Stimulated activated memory B cell treated with anti-CD40 and anti-IgM and Interleukin-4, amounts not matched to agents 10 μg/mL and 1 μg/mL and 100 μg/mL, for 72 hours (primary cell): Measurements from ENCODE around the gene OR2J3.
"Not testable (repeated sequence)": the region's sequence is repeated elsewhere in the genome, so short reads cannot be mapped to it uniquely, and the experiment has no call there.

Source experiments
- ATAC-seq: fragments of 150-1000 bp; cut with Tn5 transposase; 2 replicates; pipeline ENCODE4 v1.10.0; 2021
- H3K27ac Mint-ChIP-seq: one replicate; pipeline ENCODE4 v1.8.0; 2022; ENCODE audit warnings: mild to moderate bottlenecking, mixed read lengths
- H3K27me3 Mint-ChIP-seq: one replicate; pipeline ENCODE4 v1.8.0; 2022; ENCODE audit warnings: mixed read lengths
- H3K36me3 Mint-ChIP-seq: one replicate; pipeline ENCODE4 v1.8.0; 2022; ENCODE audit warnings: mixed read lengths
- H3K4me1 Mint-ChIP-seq: one replicate; pipeline ENCODE4 v1.8.0; 2022; ENCODE audit warnings: mixed read lengths
- H3K4me3 Mint-ChIP-seq: one replicate; pipeline ENCODE4 v1.8.0; 2022; ENCODE audit warnings: mild to moderate bottlenecking, moderate library complexity, mixed read lengths
- H3K9me3 Mint-ChIP-seq: one replicate; pipeline ENCODE4 v1.8.0; 2022; ENCODE audit warnings: mixed read lengths

The OR2J3 gene

DNA sequence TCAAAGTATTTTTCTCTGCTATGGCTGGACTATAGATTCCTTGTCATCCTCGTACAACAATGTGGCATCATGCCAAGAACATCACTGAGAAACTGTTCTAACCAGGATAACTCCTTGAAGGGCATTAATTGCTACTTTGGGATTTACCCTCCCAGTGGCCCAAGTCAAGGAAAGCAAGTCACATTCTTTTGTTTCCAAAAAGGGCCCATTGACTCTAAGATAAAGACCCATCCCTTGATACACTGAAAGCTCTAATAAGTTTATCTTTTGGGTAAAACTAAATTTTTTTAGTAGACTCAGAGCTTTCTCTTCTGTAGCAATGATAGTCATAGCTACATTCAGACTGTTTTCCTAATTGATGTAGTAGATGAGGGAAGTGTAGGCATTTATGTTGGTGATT is at the start of gene OR2J3:
Gene OR2J3, plus strand, starts transcription at position 301 of the 400 bp plus-strand sequence. CDS start 3,833 bp downstream, outside the sequence.
- ATAC-seq = no peak
- Mint-ChIP-seq H3K36me3 (no peaks in the 10 kb centered on the region), H3K27ac (no peak within 1 kb of the TSS), H3K4me1 (no peaks in the 10 kb centered on the region), H3K4me3 (no peak within 1 kb of the TSS), H3K9me3 (peaks cover 4% of the 10 kb centered on the region), H3K27me3 (peaks cover 36% of the 10 kb centered on the region)

DNA sequence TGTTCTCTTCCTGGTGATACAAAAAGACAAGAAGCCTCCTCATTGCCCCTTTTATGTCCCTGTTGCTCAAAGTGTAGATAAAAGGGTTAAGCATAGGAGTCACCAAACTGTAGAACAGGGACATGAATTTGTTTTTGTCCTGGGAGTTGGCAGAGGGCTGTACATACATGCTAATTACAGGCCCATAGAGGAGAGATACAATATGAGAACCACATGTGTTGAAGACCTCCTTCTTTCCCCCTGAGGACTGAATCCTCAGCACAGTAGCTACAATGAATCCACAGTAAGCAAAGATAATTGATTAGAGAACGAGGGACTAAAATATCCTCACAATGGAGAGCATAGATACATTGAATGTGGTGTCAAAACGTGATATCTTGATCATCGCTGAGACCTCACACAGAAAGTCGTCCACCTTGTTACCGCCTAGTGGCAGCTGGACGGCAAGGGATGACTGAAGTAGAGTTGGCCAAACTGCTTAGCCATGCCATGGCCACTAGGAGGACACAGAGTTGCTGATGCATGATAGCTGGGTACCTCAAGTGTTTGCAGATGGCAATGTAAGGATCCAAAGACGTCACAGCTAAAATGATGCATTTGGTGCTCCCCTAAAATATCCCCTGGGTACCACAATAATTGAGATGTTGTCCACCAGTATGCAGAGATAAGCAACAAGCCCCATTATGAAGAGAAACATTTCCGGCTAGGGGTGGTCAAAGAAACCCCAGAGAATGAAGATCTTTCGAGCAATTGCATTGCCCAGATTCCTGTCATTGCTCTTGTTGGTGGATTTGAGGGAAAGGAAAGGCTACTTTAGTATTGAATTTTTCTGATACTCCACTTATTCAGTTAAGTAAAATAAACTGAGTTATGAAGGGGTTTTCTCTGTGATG is 35.8 kb upstream of the OR2J3 start:
- Mint-ChIP-seq H3K27me3 (peaks cover 30% of the 10 kb centered on the region), H3K36me3 (no peaks in the 10 kb centered on the region), H3K4me3 (no peak overlapping the region), H3K27ac (no peak overlapping the region), H3K4me1 (no peaks in the 10 kb centered on the region), H3K9me3 (no peaks in the 10 kb centered on the region)
- peak; percentile 57 for ATAC-seq

GRCh38 chr6:29079203-29079602 is 28.7 kb upstream of the OR2J3 start:
- Mint-ChIP-seq H3K27me3 (peaks cover 31% of the 10 kb centered on the region), H3K4me3 (no peak overlapping the region), H3K4me1 (no peaks in the 10 kb centered on the region), H3K27ac (no peak overlapping the region), H3K9me3 (no peaks in the 10 kb centered on the region), H3K36me3 (no peaks in the 10 kb centered on the region)
- ATAC-seq = no peak

DNA sequence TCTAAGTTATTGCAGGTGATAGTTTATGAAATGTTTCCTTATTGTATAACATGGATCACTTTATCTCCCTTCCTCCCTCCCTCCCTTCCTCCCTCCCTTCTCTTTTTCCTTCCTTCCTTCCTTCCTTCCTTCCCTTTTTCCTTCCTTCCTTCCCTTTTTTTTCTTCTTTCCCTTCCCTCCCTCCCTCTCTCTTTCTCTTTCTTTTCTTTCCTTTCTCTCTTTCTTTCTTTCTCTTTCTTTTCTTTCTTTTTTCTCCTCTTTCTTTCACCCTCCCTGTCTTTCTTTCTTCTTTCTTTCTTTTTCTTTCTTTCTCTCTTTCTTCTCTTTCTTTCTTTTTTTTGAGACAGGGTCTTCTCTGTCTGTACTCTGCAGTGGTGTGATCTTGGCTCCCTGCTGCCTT is 26.5 kb upstream of the OR2J3 start:
- H3K36me3 Mint-ChIP-seq = no peaks in the 10 kb centered on the region
- H3K9me3 Mint-ChIP-seq = no peaks in the 10 kb centered on the region
- no peak for ATAC-seq
- no peaks in the 10 kb centered on the region for H3K4me1 Mint-ChIP-seq
- H3K27me3 Mint-ChIP-seq = peaks cover 20% of the 10 kb centered on the region
- H3K27ac Mint-ChIP-seq = no peak overlapping the region
- H3K4me3 Mint-ChIP-seq = no peak overlapping the region

GRCh38 chr6:29082457-29082856 is 25.4 kb upstream of the OR2J3 start:
- H3K4me1 Mint-ChIP-seq = no peaks in the 10 kb centered on the region
- no peak for ATAC-seq
- no peaks in the 10 kb centered on the region for H3K36me3 Mint-ChIP-seq
- no peak overlapping the region for H3K4me3 Mint-ChIP-seq
- H3K27me3 Mint-ChIP-seq = peaks cover 20% of the 10 kb centered on the region
- H3K9me3 Mint-ChIP-seq = no peaks in the 10 kb centered on the region
- no peak overlapping the region for H3K27ac Mint-ChIP-seq

DNA sequence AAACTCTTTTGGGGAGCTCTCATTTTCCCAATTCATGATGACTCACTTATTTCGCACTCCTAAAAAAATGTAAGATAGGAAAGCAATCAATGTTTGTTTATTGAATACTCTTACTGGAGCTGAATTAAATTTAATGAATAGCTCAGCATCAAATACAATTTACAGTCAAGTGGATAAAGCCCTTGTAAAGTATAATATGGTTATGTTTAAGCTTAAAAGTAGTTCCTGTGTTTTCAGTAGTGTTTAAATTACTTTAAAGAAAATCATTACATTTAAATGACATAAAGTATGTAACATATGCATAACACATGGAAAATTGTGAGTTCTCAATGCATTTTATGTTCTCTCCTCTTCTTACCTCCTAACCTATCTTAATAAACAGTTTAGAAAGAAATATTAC is 20.6 kb upstream of the OR2J3 start, which contains the start of gene OR2B3:
Gene OR2B3, minus strand, starts transcription at position 101 of the 400 bp plus-strand sequence. Its CDS starts 65 bp downstream, at position 36.
- Mint-ChIP-seq H3K27ac (no peak within 1 kb of the TSS), H3K4me1 (no peaks in the 10 kb centered on the region), H3K4me3 (no peak within 1 kb of the TSS), H3K27me3 (peaks cover 25% of the 10 kb centered on the region), H3K9me3 (no peaks in the 10 kb centered on the region), H3K36me3 (no peaks in the 10 kb centered on the region)
- no peak for ATAC-seq

DNA sequence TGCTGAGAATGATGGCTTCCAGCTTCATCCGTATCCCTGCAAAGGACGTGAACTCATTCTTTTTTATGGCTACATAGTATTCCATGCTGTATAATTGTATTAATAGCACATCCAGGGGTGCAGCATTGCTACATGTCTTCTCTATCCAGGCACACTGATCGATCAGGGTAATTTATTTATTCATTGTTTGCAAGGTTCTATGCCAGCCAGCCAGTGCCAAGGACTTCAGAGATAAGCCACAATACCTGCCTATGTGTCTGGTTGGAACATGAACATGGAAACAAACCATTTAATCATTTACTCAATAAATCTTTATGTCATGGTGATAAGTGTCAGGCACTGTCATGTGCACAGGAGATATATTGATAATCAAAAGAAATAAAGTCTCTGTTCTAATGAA is 14.9 kb upstream of the OR2J3 start:
- no peak for ATAC-seq
- Mint-ChIP-seq H3K27me3 (peaks cover 25% of the 10 kb centered on the region), H3K9me3 (no peaks in the 10 kb centered on the region), H3K4me3 (no peak overlapping the region), H3K27ac (no peak overlapping the region), H3K4me1 (no peaks in the 10 kb centered on the region), H3K36me3 (no peaks in the 10 kb centered on the region)

DNA sequence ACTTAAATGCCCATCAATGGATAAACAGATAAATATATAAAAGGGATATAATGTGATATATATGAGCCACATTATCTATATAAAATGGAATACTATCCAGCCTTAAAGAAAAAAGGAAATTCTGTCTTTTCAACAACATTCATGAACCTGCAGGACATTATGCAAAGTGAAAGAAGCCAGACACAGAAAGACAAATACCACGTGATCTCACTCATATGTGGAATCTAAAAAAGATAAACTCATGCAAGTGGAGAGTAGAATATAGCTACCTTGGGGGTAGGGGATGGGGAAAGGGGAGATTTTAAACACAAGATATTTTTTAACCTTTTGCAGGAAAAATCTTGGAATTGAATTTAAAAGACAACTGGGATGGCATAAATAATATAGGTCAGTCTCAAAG is 10.1 kb upstream of the OR2J3 start:
- Mint-ChIP-seq H3K27me3 (peaks cover 9% of the 10 kb centered on the region), H3K4me1 (no peaks in the 10 kb centered on the region), H3K9me3 (no peaks in the 10 kb centered on the region), H3K27ac (no peak overlapping the region), H3K4me3 (no peak overlapping the region), H3K36me3 (no peaks in the 10 kb centered on the region)
- ATAC-seq = no peak

- no peak within 1 kb of the TSS for H3K4me3 Mint-ChIP-seq
- no peak for ATAC-seq
- H3K27me3 Mint-ChIP-seq = peaks cover 9% of the 10 kb centered on the region
- no peaks in the 10 kb centered on the region for H3K9me3 Mint-ChIP-seq
- no peak within 1 kb of the TSS for H3K27ac Mint-ChIP-seq
- no peaks in the 10 kb centered on the region for H3K4me1 Mint-ChIP-seq
- no peaks in the 10 kb centered on the region for H3K36me3 Mint-ChIP-seq
Observed at GRCh38 chr6:29099190-29099589, 8.7 kb upstream of the OR2J3 start, which contains the start of gene OR2J1. TSS of gene OR2J1 (plus strand) at chr6:29099490. CDS start at chr6:29100943, 1,453 bp downstream.

DNA sequence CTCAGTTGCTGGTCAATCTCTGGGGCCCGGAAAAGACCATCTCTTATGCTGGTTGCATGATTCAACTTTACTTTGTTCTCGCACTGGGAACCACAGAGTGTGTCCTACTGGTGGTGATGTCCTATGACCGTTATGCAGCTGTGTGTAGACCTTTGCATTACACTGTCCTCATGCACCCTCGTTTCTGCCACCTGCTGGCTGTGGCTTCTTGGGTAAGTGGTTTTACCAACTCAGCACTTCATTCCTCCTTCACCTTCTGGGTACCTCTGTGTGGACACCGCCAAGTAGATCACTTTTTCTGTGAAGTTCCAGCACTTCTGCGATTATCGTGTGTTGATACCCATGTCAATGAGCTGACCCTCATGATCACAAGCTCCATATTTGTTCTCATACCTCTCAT is 4.3 kb downstream of the OR2J3 start:
- no peaks in the 10 kb centered on the region for H3K9me3 Mint-ChIP-seq
- no peak overlapping the region for H3K4me3 Mint-ChIP-seq
- no peak overlapping the region for H3K27ac Mint-ChIP-seq
- no peaks in the 10 kb centered on the region for H3K36me3 Mint-ChIP-seq
- peak; percentile 47 for ATAC-seq
- H3K4me1 Mint-ChIP-seq = no peaks in the 10 kb centered on the region
- H3K27me3 Mint-ChIP-seq = peaks cover 40% of the 10 kb centered on the region

DNA sequence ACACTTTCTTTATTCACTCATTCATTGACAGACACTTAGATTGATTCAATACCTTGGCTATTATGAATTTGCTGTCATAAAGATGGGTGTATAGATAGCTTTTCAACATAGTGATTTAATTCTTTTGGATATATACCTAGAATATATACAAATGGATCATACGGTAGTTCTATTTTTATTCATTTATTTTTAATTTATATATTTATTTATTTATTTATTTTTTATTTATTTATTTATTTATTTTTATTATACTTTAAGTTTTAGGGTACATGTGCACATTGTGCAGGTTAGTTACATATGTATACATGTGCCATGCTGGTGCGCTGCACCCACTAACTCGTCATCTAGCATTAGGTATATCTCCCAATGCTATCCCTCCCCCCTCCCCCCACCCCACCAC is 7.1 kb downstream of the OR2J3 start:
- peaks cover 26% of the 10 kb centered on the region for H3K27me3 Mint-ChIP-seq
- not testable (repeated sequence) for H3K27ac Mint-ChIP-seq, H3K4me3 Mint-ChIP-seq, H3K36me3 Mint-ChIP-seq, H3K4me1 Mint-ChIP-seq, ATAC-seq, H3K9me3 Mint-ChIP-seq

DNA sequence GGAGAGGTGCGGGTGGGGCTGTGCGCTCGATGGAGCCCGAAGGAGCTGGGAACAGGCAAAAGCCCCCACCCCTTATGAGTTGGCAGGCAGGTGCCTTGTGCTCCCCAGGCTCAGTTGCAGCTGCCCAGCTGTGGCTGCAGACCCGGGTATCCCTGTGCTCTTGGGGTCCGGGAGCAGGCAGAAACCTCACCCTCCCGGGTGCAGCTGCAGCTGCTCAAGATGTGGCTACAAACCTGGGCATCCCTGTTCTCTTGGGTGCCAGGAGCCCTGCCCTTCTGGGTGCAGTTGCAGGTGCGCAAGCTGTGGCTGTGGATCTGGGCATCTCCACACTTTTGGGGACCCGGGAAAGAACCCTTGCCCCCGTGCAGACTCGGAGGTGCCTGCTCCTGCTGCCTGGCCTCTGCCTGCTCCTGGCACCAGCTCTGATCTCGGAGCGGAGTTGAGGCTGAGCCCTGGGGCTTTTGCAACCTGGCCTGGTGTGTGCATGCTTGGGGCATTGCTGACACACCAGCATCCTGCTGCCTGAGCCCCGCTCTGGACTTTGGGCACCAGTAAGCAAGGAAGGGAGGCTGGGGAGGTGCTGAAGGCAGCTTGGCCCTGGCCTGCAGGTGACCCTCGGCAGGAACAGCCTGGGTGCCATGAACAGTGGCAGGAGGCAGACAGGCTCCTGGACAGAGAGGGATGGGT is 21.6 kb downstream of the OR2J3 start:
- H3K27ac Mint-ChIP-seq = no peak overlapping the region
- no peaks in the 10 kb centered on the region for H3K4me1 Mint-ChIP-seq
- no peak overlapping the region for H3K4me3 Mint-ChIP-seq
- no peaks in the 10 kb centered on the region for H3K9me3 Mint-ChIP-seq
- H3K27me3 Mint-ChIP-seq = peaks cover 21% of the 10 kb centered on the region
- no peak for ATAC-seq
- no peaks in the 10 kb centered on the region for H3K36me3 Mint-ChIP-seq

GRCh38 chr6:29130644-29131043 is 22.8 kb downstream of the OR2J3 start:
- Mint-ChIP-seq H3K36me3 (no peaks in the 10 kb centered on the region), H3K4me1 (no peaks in the 10 kb centered on the region), H3K27me3 (peaks cover 18% of the 10 kb centered on the region), H3K27ac (no peak overlapping the region), H3K4me3 (no peak overlapping the region), H3K9me3 (no peaks in the 10 kb centered on the region)
- ATAC-seq = peak; percentile 39

DNA sequence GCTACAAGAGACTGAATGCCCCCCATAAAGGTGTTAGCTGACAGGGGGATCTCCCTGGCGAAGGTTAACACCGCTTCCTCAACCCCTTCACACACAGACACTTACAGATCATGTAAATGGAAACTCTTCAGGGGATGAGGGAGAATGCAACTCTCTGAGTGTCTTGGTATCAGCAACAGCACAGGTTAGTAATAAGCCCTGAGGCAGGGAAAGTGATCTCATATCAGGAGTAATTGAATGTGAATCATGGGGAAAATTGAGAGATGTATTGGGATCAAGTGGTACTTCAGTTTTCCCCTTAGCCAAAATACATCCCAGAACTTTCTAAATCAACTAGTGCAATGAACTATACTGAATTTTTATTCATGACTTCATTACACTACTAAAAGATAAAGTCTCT is 23.8 kb downstream of the OR2J3 start:
- Mint-ChIP-seq H3K27me3 (peaks cover 12% of the 10 kb centered on the region), H3K4me1 (no peaks in the 10 kb centered on the region), H3K4me3 (no peak overlapping the region), H3K36me3 (no peaks in the 10 kb centered on the region), H3K27ac (no peak overlapping the region), H3K9me3 (no peaks in the 10 kb centered on the region)
- ATAC-seq = no peak

DNA sequence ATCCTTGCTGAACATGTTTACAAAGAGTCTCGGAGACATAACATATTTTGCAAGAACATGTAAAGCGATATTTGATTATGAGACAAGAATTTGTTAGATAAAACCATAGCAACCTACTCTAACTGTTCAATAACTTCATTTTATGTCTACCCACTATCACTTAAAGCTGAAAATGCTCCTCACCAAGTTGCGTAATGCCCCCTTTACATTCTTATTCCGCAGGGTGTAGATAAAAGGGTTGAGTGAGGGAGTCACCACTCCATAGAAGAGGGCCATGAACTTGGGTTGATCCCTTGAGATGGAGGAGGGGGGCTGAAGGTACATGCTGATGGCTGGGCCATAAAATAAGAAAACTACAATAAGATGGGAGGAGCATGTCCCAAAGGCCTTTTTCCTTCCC is 29.9 kb downstream of the OR2J3 start:
- no peak overlapping the region for H3K4me3 Mint-ChIP-seq
- H3K9me3 Mint-ChIP-seq = no peaks in the 10 kb centered on the region
- peaks cover 9% of the 10 kb centered on the region for H3K27me3 Mint-ChIP-seq
- no peak overlapping the region for H3K27ac Mint-ChIP-seq
- ATAC-seq = no peak
- no peaks in the 10 kb centered on the region for H3K36me3 Mint-ChIP-seq
- no peaks in the 10 kb centered on the region for H3K4me1 Mint-ChIP-seq

DNA sequence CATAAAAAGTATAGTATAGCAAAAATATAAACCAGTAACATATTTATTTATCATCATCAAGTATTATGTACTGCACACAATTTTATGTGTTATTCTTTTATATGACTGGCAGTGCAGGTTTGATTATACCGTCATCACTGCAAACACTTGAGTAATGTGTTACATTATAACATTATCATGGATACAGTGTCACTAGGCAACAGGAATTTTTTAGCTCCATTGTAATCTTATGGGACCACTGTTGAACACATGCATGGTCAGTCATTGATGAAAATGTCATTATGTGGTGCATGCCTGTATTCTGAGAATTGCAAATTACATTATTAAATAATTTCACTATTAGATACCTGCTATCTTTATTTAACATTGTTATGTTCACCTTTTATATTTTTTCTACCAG is 33.7 kb downstream of the OR2J3 start:
- Mint-ChIP-seq H3K9me3 (no peaks in the 10 kb centered on the region), H3K27ac (no peak overlapping the region), H3K27me3 (peaks cover 9% of the 10 kb centered on the region), H3K4me3 (no peak overlapping the region), H3K36me3 (no peaks in the 10 kb centered on the region), H3K4me1 (no peaks in the 10 kb centered on the region)
- ATAC-seq = no peak
